Neural cell (in vitro differentiated cells): Measurements from ENCODE around the gene PARD3B.
"Not testable (repeated sequence)": the region's sequence is repeated elsewhere in the genome, so short reads cannot be mapped to it uniquely, and the experiment has no call there.

Source experiments
- CTCF ChIP-seq: fragments of 450-650 bp; IDR thresholded peaks from 2 replicates; pipeline ENCODE4 v1.5.1; 2014; ENCODE audit warnings: antibody characterized with exemption, mild to moderate bottlenecking, moderate library complexity; ENCODE audit not compliant: poor library complexity, severe bottlenecking
- EP300 ChIP-seq: fragments of 450-650 bp; conservative IDR thresholded peaks from 2 replicates; pipeline ENCODE4 v1.6.1; 2014; ENCODE audit warnings: antibody characterized with exemption, mild to moderate bottlenecking, moderate library complexity; ENCODE audit not compliant: poor library complexity, severe bottlenecking
- RAD21 ChIP-seq: fragments of 450-650 bp; conservative IDR thresholded peaks from 2 replicates; pipeline ENCODE4 v1.6.1; 2014; ENCODE audit warnings: antibody characterized with exemption, mild to moderate bottlenecking, moderate library complexity
- SMC3 ChIP-seq: fragments of 450-650 bp; conservative IDR thresholded peaks from 2 replicates; pipeline ENCODE4 v1.6.1; 2014; ENCODE audit warnings: antibody characterized with exemption, mild to moderate bottlenecking, moderate library complexity; ENCODE audit not compliant: poor library complexity
- TAF1 ChIP-seq: IDR thresholded peaks from 2 replicates; pipeline ENCODE4 v1.6.1; 2012; ENCODE audit warnings: low read depth
- TF ChIP-seq, protein P1 (sequence below): IDR thresholded peaks from 2 replicates; pipeline ENCODE4 v1.6.1; 2012; ENCODE audit warnings: borderline replicate concordance

DNA sequence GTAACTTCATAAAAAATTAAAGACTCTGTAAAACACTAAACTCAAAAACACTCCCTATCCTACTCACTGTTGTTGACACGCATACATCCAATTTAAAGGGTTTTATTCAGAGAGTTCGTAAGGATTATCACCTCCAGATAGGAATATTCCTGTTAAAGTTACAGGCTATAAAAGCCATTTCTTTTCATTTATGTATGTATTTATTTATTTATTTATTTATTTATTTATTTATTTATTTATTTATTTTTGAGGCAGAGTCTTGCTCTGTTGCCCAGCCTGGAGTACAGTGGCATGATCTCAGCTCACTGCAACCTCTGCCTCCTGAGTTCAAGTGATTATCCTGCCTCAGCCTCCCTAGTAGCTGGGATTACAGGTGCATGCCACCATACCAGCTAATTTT, 948.3 kb downstream of the PARD3B start:
- TF ChIP-seq CTCF, EP300, TAF1, RAD21, SMC3: not testable (repeated sequence)
- TF ChIP-seq, protein P1, sequence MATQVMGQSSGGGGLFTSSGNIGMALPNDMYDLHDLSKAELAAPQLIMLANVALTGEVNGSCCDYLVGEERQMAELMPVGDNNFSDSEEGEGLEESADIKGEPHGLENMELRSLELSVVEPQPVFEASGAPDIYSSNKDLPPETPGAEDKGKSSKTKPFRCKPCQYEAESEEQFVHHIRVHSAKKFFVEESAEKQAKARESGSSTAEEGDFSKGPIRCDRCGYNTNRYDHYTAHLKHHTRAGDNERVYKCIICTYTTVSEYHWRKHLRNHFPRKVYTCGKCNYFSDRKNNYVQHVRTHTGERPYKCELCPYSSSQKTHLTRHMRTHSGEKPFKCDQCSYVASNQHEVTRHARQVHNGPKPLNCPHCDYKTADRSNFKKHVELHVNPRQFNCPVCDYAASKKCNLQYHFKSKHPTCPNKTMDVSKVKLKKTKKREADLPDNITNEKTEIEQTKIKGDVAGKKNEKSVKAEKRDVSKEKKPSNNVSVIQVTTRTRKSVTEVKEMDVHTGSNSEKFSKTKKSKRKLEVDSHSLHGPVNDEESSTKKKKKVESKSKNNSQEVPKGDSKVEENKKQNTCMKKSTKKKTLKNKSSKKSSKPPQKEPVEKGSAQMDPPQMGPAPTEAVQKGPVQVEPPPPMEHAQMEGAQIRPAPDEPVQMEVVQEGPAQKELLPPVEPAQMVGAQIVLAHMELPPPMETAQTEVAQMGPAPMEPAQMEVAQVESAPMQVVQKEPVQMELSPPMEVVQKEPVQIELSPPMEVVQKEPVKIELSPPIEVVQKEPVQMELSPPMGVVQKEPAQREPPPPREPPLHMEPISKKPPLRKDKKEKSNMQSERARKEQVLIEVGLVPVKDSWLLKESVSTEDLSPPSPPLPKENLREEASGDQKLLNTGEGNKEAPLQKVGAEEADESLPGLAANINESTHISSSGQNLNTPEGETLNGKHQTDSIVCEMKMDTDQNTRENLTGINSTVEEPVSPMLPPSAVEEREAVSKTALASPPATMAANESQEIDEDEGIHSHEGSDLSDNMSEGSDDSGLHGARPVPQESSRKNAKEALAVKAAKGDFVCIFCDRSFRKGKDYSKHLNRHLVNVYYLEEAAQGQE, result not testable (repeated sequence)
